LNCaP clone FGC (cell line): Measurements from ENCODE around the gene CBFB.
"Not testable (repeated sequence)": the region's sequence is repeated elsewhere in the genome, so short reads cannot be mapped to it uniquely, and the experiment has no call there.

Experiments
- DNase-seq: peaks from one replicate; pipeline ENCODE4 v3.0.0-alpha.2; 2011; ENCODE audit warnings: low read depth
- H3K4me3 ChIP-seq: 2 replicates; pipeline ENCODE4 v1.5.1; 2011; ENCODE audit warnings: mild to moderate bottlenecking, low read depth, low read length, control low read depth
- CTCF ChIP-seq: IDR thresholded peaks from 2 replicates; pipeline ENCODE4 v1.5.1; 2012; ENCODE audit warnings: mild to moderate bottlenecking; ENCODE audit not compliant: control insufficient read depth, insufficient read depth; ENCODE audit errors: extremely low read depth

CBFB gene

GRCh38 chr16:67040166-67040565 is 11.2 kb downstream of the CBFB start:
- no peak overlapping the region for H3K4me3 ChIP-seq
- TF ChIP-seq CTCF: no peak
- DNase-seq: no peak

- no peak overlapping the region for H3K4me3 ChIP-seq
- TF ChIP-seq CTCF: no peak
- DNase-seq: no peak
Measured at GRCh38 chr16:67040906-67041305, 12.0 kb downstream of the CBFB start.

- not testable (repeated sequence) for DNase-seq
Measured at GRCh38 chr16:67041520-67041919, 12.6 kb downstream of the CBFB start.

GRCh38 chr16:67043420-67043819 is 14.5 kb downstream of the CBFB start:
- no peak for DNase-seq
- no peak overlapping the region for H3K4me3 ChIP-seq
- TF ChIP-seq CTCF: no peak

More at GRCh38 chr16:67041520-67041919, 12.6 kb downstream of the CBFB start:
- not testable (repeated sequence) for H3K4me3 ChIP-seq

- H3K4me3 ChIP-seq: no peak overlapping the region
- no peak for DNase-seq
- no peak for TF ChIP-seq CTCF
Measured at GRCh38 chr16:67050796-67051195, 21.8 kb downstream of the CBFB start.

- TF ChIP-seq CTCF: no peak
- DNase-seq: no peak
- H3K4me3 ChIP-seq: no peak overlapping the region
Measured at GRCh38 chr16:67052399-67052798, 23.4 kb downstream of the CBFB start.

- no peak for DNase-seq
- no peak for TF ChIP-seq CTCF
- no peak overlapping the region for H3K4me3 ChIP-seq
Measured at GRCh38 chr16:67053767-67054334, 24.9 kb downstream of the CBFB start.
